Astrocyte of the cerebellum (primary cell): ENCODE data around the gene ZNRF4.

Experiments
- DNase-seq: peaks from one replicate; pipeline ENCODE4 v3.0.0-alpha.2; 2011; ENCODE audit warnings: low read depth
- H3K4me3 ChIP-seq: 2 replicates; pipeline ENCODE4 v1.5.1; 2011; ENCODE audit warnings: mild to moderate bottlenecking, low read depth, low read length, moderate library complexity
- CTCF ChIP-seq: IDR thresholded peaks from 2 replicates; pipeline ENCODE4 v1.5.1; 2012; ENCODE audit warnings: low read length, low read depth, moderate library complexity, mild to moderate bottlenecking; ENCODE audit errors: missing control alignments
- in situ Hi-C: cut with HindIII; loops from 2 replicates; pipeline ENCODE4 v1.10.0; 2017; ENCODE audit warnings: low sequenced_read_pairs

The ZNRF4 gene

GRCh38 chr19:5456841-5457200 is 1.6 kb downstream of the ZNRF4 start:
- TF ChIP-seq CTCF: no peak
- no peak for DNase-seq
- H3K4me3 ChIP-seq: no peak overlapping the region
- in situ Hi-C loops: no loop called here

GRCh38 chr19:5457709-5458108 is 2.5 kb downstream of the ZNRF4 start:
- TF ChIP-seq CTCF: no peak
- DNase-seq: no peak
- in situ Hi-C loops: no loop called here
- H3K4me3 ChIP-seq: no peak overlapping the region

GRCh38 chr19:5458420-5458819 is 3.2 kb downstream of the ZNRF4 start:
- TF ChIP-seq CTCF: no peak
- in situ Hi-C loops: no loop called here
- no peak overlapping the region for H3K4me3 ChIP-seq
- no peak for DNase-seq

GRCh38 chr19:5459360-5459759 is 4.1 kb downstream of the ZNRF4 start:
- H3K4me3 ChIP-seq: no peak overlapping the region
- no peak for DNase-seq
- TF ChIP-seq CTCF: no peak
- in situ Hi-C loops: no loop called here

- in situ Hi-C loops: no loop called here
- TF ChIP-seq CTCF: no peak
- H3K4me3 ChIP-seq: no peak overlapping the region
- DNase-seq: no peak
Measured at GRCh38 chr19:5460748-5461147, 5.5 kb downstream of the ZNRF4 start.

GRCh38 chr19:5463959-5464358 is 8.7 kb downstream of the ZNRF4 start:
- no peak for DNase-seq
- no peak for TF ChIP-seq CTCF
- in situ Hi-C loops: no loop called here

GRCh38 chr19:5466072-5466471 is 10.9 kb downstream of the ZNRF4 start:
- no peak overlapping the region for H3K4me3 ChIP-seq
- no peak for TF ChIP-seq CTCF
- in situ Hi-C loops: no loop called here
- DNase-seq: no peak

More at GRCh38 chr19:5463959-5464358, 8.7 kb downstream of the ZNRF4 start:
- H3K4me3 ChIP-seq: no peak overlapping the region
